Muscle of arm (tissue), 12 donors: Measurements from ENCODE around the gene NPW. TPM values are rescaled to one million over a fixed set of nuclear protein-coding genes. Genes with fewer than 3 reads are reported as not detected.

ENCODE experiments used
- DNase-seq: peaks from one replicate; pipeline ENCODE4 v3.0.0-alpha.2; 2013
- polyA plus RNA-seq, 12 donors: library from polyadenylated mRNA; unstranded; fragments of 120-200 nt; gene quantifications; one replicate each; pipeline ENCODE4 v1.2.1, GENCODE V29; 2013; ENCODE audit not compliant: insufficient read length in 12 of 12

NPW gene
- polyA plus RNA-seq, 12 donors: 0.56 to 3.1 (median 1.5) TPM; not detected in 2

GRCh38 chr16:1982991-1983543 is 36.5 kb upstream of the NPW start:
- no peak for DNase-seq

- DNase-seq: peak; percentile 91
Measured at GRCh38 chr16:1983544-1984346, 35.8 kb upstream of the NPW start, which contains the start of gene GFER. Gene GFER (plus strand): TSS chr16:1984193. CDS start chr16:1984219, 26 bp downstream.

GRCh38 chr16:1984347-1985225 is 35.0 kb upstream of the NPW start:
- DNase-seq: no peak

- DNase-seq: no peak
Measured at GRCh38 chr16:1985466-1986150, 34.0 kb upstream of the NPW start.

GRCh38 chr16:1987198-1987597 is 32.4 kb upstream of the NPW start:
- no peak for DNase-seq

- no peak for DNase-seq
Measured at GRCh38 chr16:1989209-1990100, 30.1 kb upstream of the NPW start, which contains the start of gene SYNGR3. Gene SYNGR3 (plus strand): TSS chr16:1989970. CDS start chr16:1990103, 133 bp downstream.

GRCh38 chr16:1990101-1990350 is 29.6 kb upstream of the NPW start:
- DNase-seq: no peak

GRCh38 chr16:1990351-1991134 is 29.0 kb upstream of the NPW start:
- no peak for DNase-seq

- DNase-seq: no peak
Measured at GRCh38 chr16:1991135-1991551, 28.4 kb upstream of the NPW start.

- DNase-seq: no peak
Measured at GRCh38 chr16:1991588-1991947, 28.0 kb upstream of the NPW start.

GRCh38 chr16:1991948-1992703 is 27.5 kb upstream of the NPW start:
- peak; percentile 84 for DNase-seq

GRCh38 chr16:1992704-1993317 is 26.8 kb upstream of the NPW start:
- DNase-seq: no peak

GRCh38 chr16:1993731-1994131 is 25.9 kb upstream of the NPW start:
- DNase-seq: no peak

GRCh38 chr16:1997494-1998359 is 21.9 kb upstream of the NPW start:
- no peak for DNase-seq

GRCh38 chr16:1998360-1998835 is 21.2 kb upstream of the NPW start:
- DNase-seq: no peak

- no peak for DNase-seq
Measured at GRCh38 chr16:1998852-1999801, 20.5 kb upstream of the NPW start.
